Astrocyte of the spinal cord (primary cell): ENCODE results near the gene IFNGR1.

Source experiments
- DNase-seq: peaks from one replicate; pipeline ENCODE4 v3.0.0; 2011; ENCODE audit warnings: low read depth, low spot score
- H3K4me3 ChIP-seq: 2 replicates; pipeline ENCODE4 v1.5.1; 2011; ENCODE audit warnings: low read depth, mild to moderate bottlenecking, low read length, moderate library complexity
- CTCF ChIP-seq: IDR thresholded peaks from 2 replicates; pipeline ENCODE4 v1.5.1; 2012; ENCODE audit warnings: low read depth, mild to moderate bottlenecking, low read length, inconsistent platforms
- in situ Hi-C: cut with HindIII; loops from 2 replicates; pipeline ENCODE4 v1.10.0; 2017; ENCODE audit warnings: low sequenced_read_pairs

IFNGR1 gene

GRCh38 chr6:137185290-137185689, 33.9 kb downstream of the IFNGR1 start:
- no peak for TF ChIP-seq CTCF
- in situ Hi-C loops: no loop called here
- DNase-seq: no peak
- no peak overlapping the region for H3K4me3 ChIP-seq

- TF ChIP-seq CTCF: no peak
- DNase-seq: no peak
- no peak overlapping the region for H3K4me3 ChIP-seq
- in situ Hi-C loops: no loop called here
Measured at GRCh38 chr6:137182654-137183073, 36.5 kb downstream of the IFNGR1 start.

- TF ChIP-seq CTCF: no peak
- DNase-seq: no peak
- H3K4me3 ChIP-seq: no peak overlapping the region
- in situ Hi-C loops: no loop called here
Measured at GRCh38 chr6:137181891-137182653, 37.1 kb downstream of the IFNGR1 start.

GRCh38 chr6:137177611-137178010, 41.6 kb downstream of the IFNGR1 start:
- no peak for TF ChIP-seq CTCF
- in situ Hi-C loops: no loop called here
- DNase-seq: no peak
- no peak overlapping the region for H3K4me3 ChIP-seq

- no peak overlapping the region for H3K4me3 ChIP-seq
- DNase-seq: no peak
- in situ Hi-C loops: no loop called here
- no peak for TF ChIP-seq CTCF
Measured at GRCh38 chr6:137176729-137177128, 42.5 kb downstream of the IFNGR1 start.

- DNase-seq: no peak
- TF ChIP-seq CTCF: no peak
- H3K4me3 ChIP-seq: no peak overlapping the region
- in situ Hi-C loops: no loop called here
Measured at GRCh38 chr6:137175868-137176245, 43.3 kb downstream of the IFNGR1 start.
